ENCODE data around the gene CEP295NL.
"Not testable (repeated sequence)": the region's sequence is repeated elsewhere in the genome, so short reads cannot be mapped to it uniquely, and the experiment has no call there.

Gene CEP295NL

GRCh38 chr17:78903101-78903779 is at the start of gene CEP295NL:
Gene CEP295NL, minus strand, starts transcription at chr17:78903201. Its CDS starts 1,373 bp downstream, at chr17:78901828.
- DNase-seq, result no peak

GRCh38 chr17:78952706-78953105 is 49.7 kb upstream of the CEP295NL start:
- no peak for DNase-seq

- DNase-seq, result no peak
Observed at GRCh38 chr17:78951967-78952551, 49.1 kb upstream of the CEP295NL start.

- no peak for DNase-seq
Observed at GRCh38 chr17:78950870-78951269, 47.9 kb upstream of the CEP295NL start.

- DNase-seq, result no peak
Observed at GRCh38 chr17:78947235-78948149, 44.5 kb upstream of the CEP295NL start.

- no peak for DNase-seq
Observed at GRCh38 chr17:78946631-78947030, 43.6 kb upstream of the CEP295NL start.

- no peak for DNase-seq
Observed at GRCh38 chr17:78946131-78946530, 43.1 kb upstream of the CEP295NL start.

- not testable (repeated sequence) for DNase-seq
Observed at GRCh38 chr17:78945455-78945854, 42.5 kb upstream of the CEP295NL start.

- no peak for DNase-seq
Observed at GRCh38 chr17:78944956-78945355, 42.0 kb upstream of the CEP295NL start.

- DNase-seq, result no peak
Observed at GRCh38 chr17:78944026-78944425, 41.0 kb upstream of the CEP295NL start.

GRCh38 chr17:78940708-78941107 is 37.7 kb upstream of the CEP295NL start:
- no peak for DNase-seq

GRCh38 chr17:78940258-78940657 is 37.3 kb upstream of the CEP295NL start:
- no peak for DNase-seq

- DNase-seq, result no peak
Observed at GRCh38 chr17:78939615-78940014, 36.6 kb upstream of the CEP295NL start.

- DNase-seq, result no peak
Observed at GRCh38 chr17:78937561-78937960, 34.6 kb upstream of the CEP295NL start.

- DNase-seq, result no peak
Observed at GRCh38 chr17:78935419-78936323, 32.7 kb upstream of the CEP295NL start.

- no peak for DNase-seq
Observed at GRCh38 chr17:78934681-78935418, 31.8 kb upstream of the CEP295NL start.

- DNase-seq, result no peak
Observed at GRCh38 chr17:78933959-78934568, 31.1 kb upstream of the CEP295NL start.

GRCh38 chr17:78933025-78933958 is 30.3 kb upstream of the CEP295NL start:
- peak; percentile 52 for DNase-seq

GRCh38 chr17:78929908-78930775 is 27.1 kb upstream of the CEP295NL start:
- DNase-seq, result no peak

All from CD4-positive, alpha-beta T cell treated with Interleukin-6 for 4 hours (primary cell).